GM23338 (cell line): Measurements from ENCODE around the gene CRTC1. TPM values are rescaled to one million over a fixed set of nuclear protein-coding genes. Genes with fewer than 3 reads are reported as not detected.

Experiments
- ATAC-seq: fragments of 200-7000 bp; cut with Tn5 transposase; 3 replicates; pipeline ENCODE4 v1.9.1; 2020
- DNase-seq: peaks from one replicate; pipeline ENCODE4 v3.0.0-alpha.2; 2015; ENCODE audit warnings: low spot score
- H2AFZ ChIP-seq: fragments of 200-600 bp; sonication (generic); 2 replicates; pipeline ENCODE4 v1.8.0; 2016; ENCODE audit warnings: antibody characterized with exemption, mild to moderate bottlenecking, moderate library complexity
- H3F3A ChIP-seq: fragments of 200-600 bp; sonication (generic); replicated peaks from 2 replicates; pipeline ENCODE4 v1.8.0; 2017; ENCODE audit warnings: antibody characterized with exemption, mixed run types, low read depth
- H3K27ac ChIP-seq: fragments of 200-600 bp; sonication (generic); 2 replicates; pipeline ENCODE4 v1.6.1; 2016; ENCODE audit warnings: low read depth
- H3K27me3 ChIP-seq: fragments of 200-600 bp; sonication (generic); 2 replicates; pipeline ENCODE4 v1.8.0; 2016; ENCODE audit warnings: mild to moderate bottlenecking, mixed run types, moderate library complexity; ENCODE audit not compliant: insufficient read depth
- H3K36me3 ChIP-seq: fragments of 200-600 bp; sonication (generic); 2 replicates; pipeline ENCODE4 v1.8.0; 2016; ENCODE audit warnings: mild to moderate bottlenecking; ENCODE audit not compliant: insufficient read depth
- H3K4me1 ChIP-seq: fragments of 200-600 bp; sonication (generic); 2 replicates; pipeline ENCODE4 v1.8.0; 2016; ENCODE audit warnings: mild to moderate bottlenecking, moderate library complexity; ENCODE audit not compliant: insufficient read depth
- H3K4me2 ChIP-seq: fragments of 200-600 bp; sonication (generic); 2 replicates; pipeline ENCODE4 v1.7.1; 2017; ENCODE audit warnings: mixed run types
- H3K4me3 ChIP-seq: fragments of 200-600 bp; sonication (generic); 2 replicates; pipeline ENCODE4 v1.6.1; 2016; ENCODE audit warnings: mixed run types
- H3K79me2 ChIP-seq: fragments of 200-600 bp; sonication (generic); replicated peaks from 2 replicates; pipeline ENCODE4 v1.8.0; 2017; ENCODE audit warnings: mild to moderate bottlenecking; ENCODE audit not compliant: insufficient read depth
- H3K9me2 ChIP-seq: fragments of 200-600 bp; sonication (generic); 2 replicates; pipeline ENCODE4 v1.8.0; 2017; ENCODE audit not compliant: insufficient read depth
- H4K20me1 ChIP-seq: fragments of 200-600 bp; sonication (generic); replicated peaks from 2 replicates; pipeline ENCODE4 v1.8.0; 2017; ENCODE audit warnings: mild to moderate bottlenecking; ENCODE audit not compliant: insufficient read depth
- H3K27ac Mint-ChIP-seq: 2 replicates; pipeline ENCODE4 v1.8.0; 2020; ENCODE audit warnings: inconsistent platforms, mild to moderate bottlenecking, moderate library complexity, mixed read lengths
- H3K27me3 Mint-ChIP-seq: 3 replicates; pipeline ENCODE4 v1.8.0; 2022; ENCODE audit warnings: low read depth, mild to moderate bottlenecking, moderate library complexity, mixed read lengths, inconsistent platforms; ENCODE audit not compliant: insufficient read depth, poor library complexity
- H3K36me3 Mint-ChIP-seq: 3 replicates; pipeline ENCODE4 v1.8.0; 2021; ENCODE audit warnings: low read depth, mild to moderate bottlenecking, inconsistent platforms, moderate library complexity, mixed read lengths
- H3K4me1 Mint-ChIP-seq: 3 replicates; pipeline ENCODE4 v1.8.0; 2020; ENCODE audit warnings: mild to moderate bottlenecking, inconsistent platforms, mixed read lengths
- H3K4me3 Mint-ChIP-seq: 3 replicates; pipeline ENCODE4 v1.8.0; 2021; ENCODE audit warnings: moderate library complexity, mild to moderate bottlenecking, inconsistent platforms, mixed read lengths
- H3K9me3 Mint-ChIP-seq: 3 replicates; pipeline ENCODE4 v1.8.0; 2020; ENCODE audit warnings: moderate library complexity, mild to moderate bottlenecking, inconsistent platforms, mixed read lengths
- CREB1 ChIP-seq: fragments of 250-450 bp; sonication (Bioruptor Pico); IDR thresholded peaks from 2 replicates; pipeline ENCODE4 v1.5.0; 2020; ENCODE audit warnings: low read depth, mild to moderate bottlenecking, moderate library complexity
- CTCF ChIP-seq, 2 experiments: fragments of 200-600 bp in 1 of 2; sonication (generic) in 1 of 2; conservative IDR thresholded peaks; 2 replicates each; pipeline versions ENCODE4 v1.5.1 to v1.6.1; 2016 to 2017; ENCODE audit warnings: antibody characterized with exemption in 2 of 2, low read depth in 2 of 2, mild to moderate bottlenecking in 2 of 2, moderate library complexity in 1 of 2
- EZH2 ChIP-seq: fragments of 200-600 bp; sonication (generic); IDR thresholded peaks from one replicate; pipeline ENCODE4 v1.8.0; 2017; ENCODE audit warnings: antibody characterized with exemption, mild to moderate bottlenecking, low read depth; ENCODE audit not compliant: unreplicated experiment
- EZH2phosphoT487 ChIP-seq: fragments of 200-600 bp; sonication (generic); IDR thresholded peaks from one replicate; pipeline ENCODE4 v1.8.1; 2018; ENCODE audit warnings: antibody characterized with exemption; ENCODE audit not compliant: unreplicated experiment
- NANOG ChIP-seq: IDR thresholded peaks from 2 replicates; pipeline ENCODE4 v1.6.1; 2016; ENCODE audit warnings: antibody characterized with exemption, borderline replicate concordance
- POLR2AphosphoS5 ChIP-seq: IDR thresholded peaks from 2 replicates; pipeline ENCODE4 v1.6.1; 2016; ENCODE audit warnings: antibody characterized with exemption, low read depth
- REST ChIP-seq: IDR thresholded peaks from one replicate; pipeline ENCODE4 v1.6.1; 2018; ENCODE audit warnings: antibody characterized with exemption; ENCODE audit not compliant: unreplicated experiment
- STAT1 ChIP-seq: IDR thresholded peaks from one replicate; pipeline ENCODE4 v1.6.1; 2016; ENCODE audit warnings: antibody characterized with exemption; ENCODE audit not compliant: unreplicated experiment
- ZNF114 ChIP-seq: fragments of 250-450 bp; sonication (Bioruptor Pico); IDR thresholded peaks from 2 replicates; pipeline ENCODE4 v1.5.0; 2020; ENCODE audit warnings: mild to moderate bottlenecking, moderate library complexity
- ZNF331 ChIP-seq: fragments of 250-450 bp; sonication (Bioruptor Pico); IDR thresholded peaks from 2 replicates; pipeline ENCODE4 v1.5.0; 2020; ENCODE audit warnings: low read depth, mild to moderate bottlenecking, moderate library complexity
- polyA plus RNA-seq: library from polyadenylated mRNA; unstranded; fragments of >200 nt; fragmentation: Nextera tagmentation; extraction: Ambion mirVana; gene quantifications from 2 replicates; pipeline ENCODE4 v1.2.1, GENCODE V29; 2016
- total RNA-seq: library from RNA; depleted of rRNA; stranded (reverse); fragments of >200 nt; shearing (Covaris generic); gene quantifications from 2 replicates; pipeline ENCODE4 v1.2.3, GENCODE V29; 2014
- TF ChIP-seq, protein P1 (sequence below): IDR thresholded peaks from 2 replicates; pipeline ENCODE4 v1.6.1; 2016; ENCODE audit warnings: antibody characterized with exemption

CRTC1 gene
- total and polyA plus RNA-seq, 2 experiments from 2014 or later, result 5.4 to 8.4 TPM

- no peak for TF ChIP-seq ZNF114 (CRISPR knock-in tag)
- TF ChIP-seq, protein P1, sequence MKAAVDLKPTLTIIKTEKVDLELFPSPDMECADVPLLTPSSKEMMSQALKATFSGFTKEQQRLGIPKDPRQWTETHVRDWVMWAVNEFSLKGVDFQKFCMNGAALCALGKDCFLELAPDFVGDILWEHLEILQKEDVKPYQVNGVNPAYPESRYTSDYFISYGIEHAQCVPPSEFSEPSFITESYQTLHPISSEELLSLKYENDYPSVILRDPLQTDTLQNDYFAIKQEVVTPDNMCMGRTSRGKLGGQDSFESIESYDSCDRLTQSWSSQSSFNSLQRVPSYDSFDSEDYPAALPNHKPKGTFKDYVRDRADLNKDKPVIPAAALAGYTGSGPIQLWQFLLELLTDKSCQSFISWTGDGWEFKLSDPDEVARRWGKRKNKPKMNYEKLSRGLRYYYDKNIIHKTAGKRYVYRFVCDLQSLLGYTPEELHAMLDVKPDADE, result no peak
- TF ChIP-seq EZH2phosphoT487, result no peak
Observed at GRCh38 chr19:18669883-18670282, 13.6 kb upstream of the CRTC1 start (continued).

GRCh38 chr19:18670312-18670711, 13.2 kb upstream of the CRTC1 start:
- Mint-ChIP-seq H3K9me3 (no peaks in the 10 kb centered on the region), H3K27me3 (peaks cover 6% of the 10 kb centered on the region), H3K36me3 (peaks cover 10% of the 10 kb centered on the region; the same call in 2 of the 3 replicates), H3K4me1 (peaks cover 9% of the 10 kb centered on the region), H3K4me3 (no peak overlapping the region), H3K27ac (no peak overlapping the region)
- Histone ChIP-seq H3K79me2 (no peaks in the 10 kb centered on the region), H3K4me2 (no peak overlapping the region), H4K20me1 (no peaks in the 10 kb centered on the region), H3K4me3 (no peak overlapping the region), H2AFZ (no peak overlapping the region), H3K9me2 (no peaks in the 10 kb centered on the region), H3K27ac (no peak overlapping the region), H3K36me3 (no peaks in the 10 kb centered on the region), H3K4me1 (no peaks in the 10 kb centered on the region; the same call in 1 of the 2 replicates), H3K27me3 (no peaks in the 10 kb centered on the region), H3F3A (peaks cover 13% of the 10 kb centered on the region; the same call in 1 of the 2 replicates)
- DNase-seq (no peak), ATAC-seq (no peak)
- no peak for TF ChIP-seq POLR2AphosphoS5
- TF ChIP-seq REST, result no peak
- TF ChIP-seq EZH2, result no peak
- no peak for TF ChIP-seq STAT1
- TF ChIP-seq ZNF331 (CRISPR knock-in tag), result no peak
- TF ChIP-seq ZNF114 (CRISPR knock-in tag), result no peak
- TF ChIP-seq, protein P1, result no peak
- no peak for TF ChIP-seq EZH2phosphoT487
- no peak for TF ChIP-seq CREB1 (CRISPR knock-in tag)
- no peak for TF ChIP-seq CTCF (conservative IDR thresholded peaks at IDR 0.05; ENCODE audit: low read depth in 2 of 2)
- TF ChIP-seq NANOG, result no peak
